ENCODE results near the gene RNF166.

Gene RNF166

DNA sequence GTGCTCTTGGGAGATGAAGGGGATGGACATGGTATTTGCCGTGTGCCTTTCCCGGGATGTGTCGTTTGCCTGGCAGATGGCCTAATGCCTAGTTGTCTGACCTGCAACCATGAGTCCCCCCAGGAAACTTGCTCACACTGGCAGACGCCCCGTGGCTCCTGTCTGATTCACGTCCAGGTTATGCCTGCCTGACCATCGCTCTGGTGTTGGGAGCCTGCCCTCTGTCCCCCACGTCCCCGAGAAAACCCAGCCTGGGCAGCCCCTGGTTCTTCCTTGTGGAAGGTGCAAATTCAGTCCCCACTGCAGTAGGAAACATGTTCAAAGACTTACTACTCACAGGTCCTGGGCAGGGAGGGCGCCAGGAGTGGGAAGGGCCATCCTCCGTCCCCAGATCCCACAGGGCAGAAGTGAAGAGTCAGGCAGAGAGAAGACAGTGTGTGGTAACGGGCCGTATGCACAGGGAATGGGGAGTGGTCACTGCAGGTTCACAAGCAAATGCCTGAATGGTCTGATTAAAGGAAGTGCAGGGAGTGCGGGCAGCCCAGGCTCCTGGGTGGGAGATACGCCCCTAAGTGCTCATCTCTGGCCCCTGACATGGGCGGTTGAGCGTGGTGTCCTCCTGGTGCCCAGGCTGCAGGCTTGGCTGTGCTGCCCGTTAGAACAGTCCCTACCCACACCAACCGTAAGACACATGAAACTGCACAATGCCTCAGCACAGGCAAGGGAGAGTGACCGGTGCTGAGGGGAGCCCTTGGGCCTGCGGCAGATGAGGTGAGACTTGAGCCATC is 15.7 kb downstream of the RNF166 start:
- TF ChIP-seq, protein P1, sequence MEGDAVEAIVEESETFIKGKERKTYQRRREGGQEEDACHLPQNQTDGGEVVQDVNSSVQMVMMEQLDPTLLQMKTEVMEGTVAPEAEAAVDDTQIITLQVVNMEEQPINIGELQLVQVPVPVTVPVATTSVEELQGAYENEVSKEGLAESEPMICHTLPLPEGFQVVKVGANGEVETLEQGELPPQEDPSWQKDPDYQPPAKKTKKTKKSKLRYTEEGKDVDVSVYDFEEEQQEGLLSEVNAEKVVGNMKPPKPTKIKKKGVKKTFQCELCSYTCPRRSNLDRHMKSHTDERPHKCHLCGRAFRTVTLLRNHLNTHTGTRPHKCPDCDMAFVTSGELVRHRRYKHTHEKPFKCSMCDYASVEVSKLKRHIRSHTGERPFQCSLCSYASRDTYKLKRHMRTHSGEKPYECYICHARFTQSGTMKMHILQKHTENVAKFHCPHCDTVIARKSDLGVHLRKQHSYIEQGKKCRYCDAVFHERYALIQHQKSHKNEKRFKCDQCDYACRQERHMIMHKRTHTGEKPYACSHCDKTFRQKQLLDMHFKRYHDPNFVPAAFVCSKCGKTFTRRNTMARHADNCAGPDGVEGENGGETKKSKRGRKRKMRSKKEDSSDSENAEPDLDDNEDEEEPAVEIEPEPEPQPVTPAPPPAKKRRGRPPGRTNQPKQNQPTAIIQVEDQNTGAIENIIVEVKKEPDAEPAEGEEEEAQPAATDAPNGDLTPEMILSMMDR (IDR thresholded peaks at IDR 0.05; ENCODE audit: borderline replicate concordance, insufficient read depth, low read depth, low read length), result no peak
- no peak overlapping the region for H3K4me3 ChIP-seq (ENCODE audit: low read depth, low read length)

DNA sequence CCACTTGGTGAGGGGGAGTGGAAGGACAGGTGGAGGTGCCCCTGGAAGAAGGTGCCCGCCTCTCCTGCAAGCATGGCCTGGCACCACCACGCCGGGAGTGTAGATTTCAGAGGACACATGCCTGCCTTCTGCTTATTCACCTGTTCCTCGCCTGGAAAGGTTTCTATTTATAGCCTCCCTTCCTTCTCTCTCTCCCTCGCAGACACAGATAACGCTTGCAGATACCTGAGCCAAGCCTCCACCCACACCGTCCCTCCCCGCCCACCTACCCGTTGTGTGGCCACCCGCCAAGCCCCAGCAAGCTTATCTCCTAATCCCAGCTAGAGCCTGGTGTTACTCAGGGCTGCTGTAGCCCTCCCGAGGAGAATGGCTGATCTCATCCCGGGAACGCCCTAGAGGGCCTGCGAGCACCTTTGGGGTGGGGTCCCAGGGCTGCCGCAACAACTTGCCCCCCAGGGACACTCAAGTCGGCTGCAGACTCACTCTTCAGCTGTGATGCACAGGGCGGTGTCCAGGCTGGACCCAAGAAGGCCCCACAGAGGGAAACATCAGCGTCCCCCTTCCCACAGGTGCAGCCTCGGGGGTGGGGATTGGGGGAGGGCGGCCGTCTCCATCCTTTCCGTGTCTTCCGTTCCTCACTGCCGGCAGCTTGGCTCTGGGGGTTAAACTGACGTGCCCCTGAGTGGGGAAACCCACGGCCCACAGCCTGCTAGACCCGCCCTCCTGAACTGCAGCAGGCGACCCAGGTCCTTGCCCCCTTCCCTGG is 18.0 kb downstream of the RNF166 start:
- TF ChIP-seq, protein P1 (IDR thresholded peaks at IDR 0.05; ENCODE audit: borderline replicate concordance, insufficient read depth, low read depth, low read length), result no peak
- no peak overlapping the region for H3K4me3 ChIP-seq (ENCODE audit: low read depth, low read length)

GRCh38 chr16:88687676-88688012 is 18.6 kb downstream of the RNF166 start:
- TF ChIP-seq, protein P1 (IDR thresholded peaks at IDR 0.05; ENCODE audit: borderline replicate concordance, insufficient read depth, low read depth, low read length), result no peak

GRCh38 chr16:88687254-88687576 is 19.0 kb downstream of the RNF166 start:
- TF ChIP-seq, protein P1 (IDR thresholded peaks at IDR 0.05; ENCODE audit: borderline replicate concordance, insufficient read depth, low read depth, low read length), result no peak
- no peak overlapping the region for H3K4me3 ChIP-seq (ENCODE audit: low read depth, low read length)

More at GRCh38 chr16:88687676-88688012, 18.6 kb downstream of the RNF166 start:
- no peak overlapping the region for H3K4me3 ChIP-seq (ENCODE audit: low read depth, low read length)

- H3K4me3 ChIP-seq (ENCODE audit: low read depth, low read length), result peak within 1 kb of the TSS; percentile 65
- TF ChIP-seq, protein P1 (IDR thresholded peaks at IDR 0.05; ENCODE audit: borderline replicate concordance, insufficient read depth, low read depth, low read length), result no peak
These were observed 19.6 kb downstream of the RNF166 start, which contains the start of gene SNAI3 for GRCh38 chr16:88686439-88687253. SNAI3 (minus strand) TSS chr16:88686507; CDS start chr16:88686406, 101 bp downstream.

- H3K4me3 ChIP-seq (ENCODE audit: low read depth, low read length), result peak overlapping the region; percentile 65
- TF ChIP-seq, protein P1 (IDR thresholded peaks at IDR 0.05; ENCODE audit: borderline replicate concordance, insufficient read depth, low read depth, low read length), result no peak
These were observed 20.2 kb downstream of the RNF166 start for GRCh38 chr16:88686062-88686438.

Measured in GM12875 (cell line).